Hindlimb muscle (tissue), 1 donor: Measurements from ENCODE around the gene ODF2. TPM values are rescaled to one million over a fixed set of nuclear protein-coding genes. Genes with fewer than 3 reads are reported as not detected.
A peak's percentile ranks its signal among the peaks of the same experiment; 100 is the strongest.
"Not testable (repeated sequence)": the region's sequence is repeated elsewhere in the genome, so short reads cannot be mapped to it uniquely, and the experiment has no call there.

Source experiments
- DNase-seq: peaks from one replicate; pipeline ENCODE4 v3.0.0-alpha.2; 2013
- polyA plus RNA-seq: library from polyadenylated mRNA; unstranded; fragments of 120-200 nt; gene quantifications from one replicate; pipeline ENCODE4 v1.2.1, GENCODE V29; 2013; ENCODE audit not compliant: insufficient read length

Gene ODF2
- polyA plus RNA-seq, 1 donor: 23.6 TPM

GRCh38 chr9:128485414-128485855, 29.6 kb downstream of the ODF2 start:
- DNase-seq: no peak

- DNase-seq: no peak
Observed at GRCh38 chr9:128486201-128486600, 30.4 kb downstream of the ODF2 start.

DNA sequence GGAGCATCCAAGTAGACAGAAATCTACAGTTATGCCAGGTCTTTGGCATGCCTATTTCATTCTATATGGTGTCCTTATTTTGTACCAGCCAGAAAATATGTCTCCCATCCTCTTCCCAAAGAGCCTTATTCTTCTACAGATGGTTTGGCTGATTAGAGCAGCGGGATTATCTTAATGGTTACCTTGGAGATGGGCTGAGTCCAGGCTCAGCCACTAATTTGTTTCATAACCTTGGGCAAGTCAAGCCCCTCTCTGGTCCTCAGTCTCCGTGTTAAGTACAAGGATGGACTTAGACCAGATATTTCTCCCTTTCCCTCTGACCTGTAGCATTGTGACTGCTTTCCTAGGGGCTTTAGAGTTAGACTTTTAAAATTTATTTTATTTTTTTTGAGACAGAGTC, 37.6 kb downstream of the ODF2 start:
- DNase-seq: no peak

DNA sequence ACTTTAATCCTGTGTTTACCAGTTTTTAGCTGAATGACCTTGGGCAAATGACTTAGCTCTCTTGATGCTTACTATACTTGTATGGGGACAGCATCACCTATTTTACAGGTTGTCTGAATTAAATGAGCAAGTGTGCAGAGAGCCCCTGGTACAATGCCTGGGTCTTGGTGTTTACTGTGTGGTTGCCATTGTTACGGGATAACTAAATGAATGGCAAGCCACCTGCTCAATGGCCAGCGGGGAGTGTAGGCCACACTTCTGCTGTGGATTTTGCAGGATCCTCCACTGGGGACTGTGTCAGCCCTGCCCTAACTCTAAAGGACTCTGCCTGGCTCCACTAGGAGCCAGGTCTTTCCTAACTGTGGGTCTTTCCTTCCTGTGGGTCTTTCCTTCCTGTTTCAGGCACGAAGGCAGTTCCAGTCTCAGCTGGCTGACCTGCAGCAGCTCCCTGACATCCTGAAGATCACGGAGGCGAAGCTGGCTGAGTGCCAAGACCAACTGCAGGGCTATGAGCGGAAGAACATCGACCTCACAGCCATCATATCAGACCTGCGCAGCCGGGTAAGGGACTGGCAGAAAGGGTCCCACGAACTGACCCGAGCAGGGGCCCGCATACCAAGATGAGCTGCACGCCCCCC, 38.4 kb downstream of the ODF2 start:
- DNase-seq: peak; percentile 43

DNA sequence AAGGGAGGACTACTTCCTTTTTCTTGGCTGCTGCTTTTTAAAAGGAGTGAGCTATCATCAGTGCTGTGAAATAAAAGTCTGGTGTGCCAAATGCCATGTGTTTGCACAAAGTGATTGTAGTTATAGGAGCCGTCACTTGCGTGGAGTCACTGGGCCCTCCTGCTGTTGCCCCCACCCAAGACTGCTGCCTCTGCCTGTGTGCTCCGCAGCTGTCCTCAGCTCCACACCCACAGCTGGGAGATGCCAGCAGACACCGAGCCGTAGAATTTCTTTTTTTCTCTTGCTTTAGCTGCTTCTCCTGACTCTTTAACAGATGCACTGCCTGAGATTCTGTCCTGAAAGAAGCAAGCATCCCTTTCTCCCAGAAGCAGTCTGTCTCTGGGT, 38.9 kb downstream of the ODF2 start:
- DNase-seq: no peak

- no peak for DNase-seq
Observed at GRCh38 chr9:128495296-128495695, 39.5 kb downstream of the ODF2 start.

GRCh38 chr9:128495804-128496417, 40.1 kb downstream of the ODF2 start:
- DNase-seq: no peak

DNA sequence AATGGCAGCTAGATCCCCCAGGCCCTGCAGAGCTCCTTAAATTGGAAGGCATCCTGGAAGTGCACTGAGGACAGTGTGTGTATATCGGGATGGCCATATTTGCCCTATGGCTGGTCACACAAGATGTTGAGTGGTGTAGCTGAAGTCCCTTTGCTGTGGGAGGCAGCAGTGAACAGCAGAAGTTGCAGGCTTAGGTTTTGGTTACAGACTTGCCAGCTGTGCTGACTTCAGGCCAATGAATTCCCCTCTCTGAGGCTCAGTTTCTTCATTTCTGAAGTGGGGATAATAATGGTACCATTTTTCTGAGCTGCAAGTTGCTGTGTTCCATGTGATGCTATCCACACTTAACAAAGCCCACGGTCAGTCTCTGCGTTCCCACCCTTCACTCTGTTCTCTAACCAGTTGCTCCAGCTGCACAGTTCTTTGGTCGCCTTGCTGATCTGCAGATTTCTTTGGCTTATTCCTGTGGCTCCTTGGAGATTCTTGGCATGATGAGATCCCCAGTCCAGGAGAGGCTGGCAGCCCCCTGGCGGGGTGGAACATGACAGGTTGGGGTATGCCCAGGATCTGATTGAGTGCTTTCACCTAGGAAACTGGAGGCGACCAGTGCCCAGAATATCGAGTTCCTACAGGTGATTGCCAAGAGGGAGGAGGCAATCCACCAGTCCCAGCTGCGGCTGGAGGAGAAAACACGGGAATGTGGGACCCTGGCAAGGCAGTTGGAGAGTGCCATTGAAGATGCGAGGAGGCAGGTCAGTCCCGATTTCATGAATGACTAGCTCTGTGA, 42.2 kb downstream of the ODF2 start:
- DNase-seq: no peak

DNA sequence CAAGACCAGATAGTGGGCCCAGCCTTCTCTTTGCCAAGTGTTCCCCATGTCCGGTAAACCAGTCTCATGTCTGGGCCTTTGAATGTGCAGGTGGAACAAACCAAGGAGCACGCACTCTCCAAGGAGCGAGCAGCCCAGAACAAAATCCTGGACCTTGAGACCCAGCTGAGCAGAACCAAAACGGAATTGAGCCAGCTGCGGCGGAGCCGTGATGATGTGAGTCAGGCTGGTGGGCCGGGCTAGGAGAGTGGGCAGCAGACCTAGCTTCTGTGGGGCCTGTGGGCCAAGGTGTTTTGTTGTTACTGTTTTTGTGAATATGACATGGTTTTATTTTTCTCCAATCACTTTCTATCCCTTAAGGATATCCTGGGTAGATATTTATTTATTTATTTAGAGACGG, 43.1 kb downstream of the ODF2 start:
- no peak for DNase-seq

DNA sequence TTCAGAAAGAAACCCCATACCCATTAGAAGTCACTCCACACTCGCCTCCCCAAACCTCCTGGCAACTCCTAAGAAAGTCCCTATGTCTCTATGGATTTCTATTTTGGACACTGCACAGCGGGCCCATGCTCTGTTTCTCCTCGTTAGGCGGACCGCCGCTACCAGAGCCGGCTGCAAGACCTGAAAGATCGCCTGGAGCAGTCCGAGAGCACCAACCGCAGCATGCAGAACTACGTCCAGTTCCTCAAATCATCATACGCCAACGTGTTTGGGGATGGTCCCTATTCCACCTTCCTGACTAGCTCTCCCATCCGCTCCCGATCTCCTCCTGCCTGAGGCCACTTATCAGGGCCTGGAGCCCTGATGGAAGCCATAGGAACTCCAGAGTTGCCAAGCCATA, 44.1 kb downstream of the ODF2 start:
- DNase-seq: no peak

DNA sequence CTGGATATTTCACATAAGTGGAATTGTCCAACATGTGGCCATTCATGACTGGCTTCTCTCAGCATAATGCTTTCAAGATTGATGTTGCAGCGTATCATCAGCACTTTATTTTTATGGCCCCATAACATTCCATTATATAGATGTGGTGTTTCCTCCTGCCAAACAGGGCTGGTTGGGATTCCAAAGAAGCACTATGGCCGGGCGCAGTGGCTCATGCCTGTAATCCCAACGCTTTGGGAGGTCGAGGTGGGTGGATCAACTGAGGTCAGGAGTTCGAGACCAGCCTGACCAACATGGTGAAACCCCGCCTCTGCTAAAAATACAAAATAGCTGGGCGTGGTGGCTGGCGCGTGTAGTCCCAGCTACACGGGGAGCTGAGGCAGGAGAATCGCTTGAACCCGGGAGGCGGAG, 47.6 kb downstream of the ODF2 start:
- DNase-seq: not testable (repeated sequence)

GRCh38 chr9:128503870-128504269, 48.1 kb downstream of the ODF2 start:
- DNase-seq: peak; percentile 36

DNA sequence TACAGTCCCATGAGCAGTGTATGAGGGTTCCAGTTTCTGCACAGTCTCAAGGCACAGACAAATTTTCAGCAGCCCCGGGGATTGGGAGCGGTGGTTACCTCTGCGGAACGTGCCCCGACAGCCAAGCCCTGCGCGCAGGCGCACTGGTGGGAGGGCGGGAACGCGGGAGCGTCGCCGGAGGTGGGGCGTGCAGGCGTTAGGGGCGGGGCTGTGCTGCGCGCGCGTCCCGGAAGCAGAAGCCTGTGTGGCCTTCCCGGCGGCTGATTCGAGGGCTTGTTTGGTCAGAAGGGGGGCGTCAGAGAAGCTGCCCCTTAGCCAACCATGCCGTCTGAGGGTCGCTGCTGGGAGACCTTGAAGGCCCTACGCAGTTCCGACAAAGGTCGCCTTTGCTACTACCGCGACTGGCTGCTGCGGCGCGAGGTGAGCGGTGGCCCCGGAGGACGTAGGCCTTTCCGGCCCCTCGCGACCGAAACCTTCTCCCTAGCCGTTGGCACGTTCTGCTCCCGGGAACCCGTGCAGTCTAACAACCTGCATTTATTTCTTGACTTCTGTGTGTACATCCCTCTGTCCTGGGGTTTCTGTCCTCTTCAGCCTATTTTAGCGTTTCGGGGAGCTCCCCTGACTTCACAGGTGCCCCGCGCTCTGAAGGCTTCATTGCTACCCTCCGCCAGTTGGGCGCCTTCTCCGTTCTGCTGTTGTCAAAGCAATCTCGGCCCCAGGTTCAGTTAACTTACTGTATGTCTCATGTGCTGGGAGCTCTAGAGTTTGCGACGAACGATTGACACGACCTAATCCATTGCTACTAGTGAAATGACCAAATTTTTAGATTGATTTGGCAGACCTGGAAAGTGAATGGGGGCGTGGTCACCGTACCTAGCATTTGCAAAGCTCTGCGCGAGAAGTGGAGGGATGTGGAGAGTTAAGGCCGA, 48.9 kb downstream of the ODF2 start, which contains the start of gene GLE1:
GLE1 (plus strand) TSS at position 235 of the 929 bp plus-strand sequence; CDS start at position 322, 87 bp downstream.
- DNase-seq: peak; percentile 97

GRCh38 chr9:128505414-128505765, 49.6 kb downstream of the ODF2 start:
- no peak for DNase-seq

DNA sequence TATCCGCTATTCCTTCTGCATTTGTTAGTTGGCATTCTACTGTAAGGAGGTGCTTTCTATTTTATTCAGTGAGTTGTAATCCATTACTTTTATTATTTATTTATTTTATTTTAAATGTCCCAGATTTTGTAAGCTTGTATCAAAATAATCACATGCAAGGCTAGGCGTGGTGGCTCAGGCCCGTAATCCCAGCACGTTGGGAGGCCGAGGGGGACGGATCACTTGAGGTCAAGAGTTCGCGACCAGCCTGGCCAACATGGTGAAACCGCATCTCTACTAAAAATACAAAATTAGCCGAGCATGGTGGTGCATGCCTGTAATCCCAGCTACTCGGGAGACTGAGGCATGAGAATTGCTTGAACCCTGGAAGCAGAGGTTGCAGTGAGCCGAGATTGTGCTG, 50.1 kb downstream of the ODF2 start:
- not testable (repeated sequence) for DNase-seq

GRCh38 chr9:128512820-128513219, 57.0 kb downstream of the ODF2 start:
- DNase-seq: no peak

DNA sequence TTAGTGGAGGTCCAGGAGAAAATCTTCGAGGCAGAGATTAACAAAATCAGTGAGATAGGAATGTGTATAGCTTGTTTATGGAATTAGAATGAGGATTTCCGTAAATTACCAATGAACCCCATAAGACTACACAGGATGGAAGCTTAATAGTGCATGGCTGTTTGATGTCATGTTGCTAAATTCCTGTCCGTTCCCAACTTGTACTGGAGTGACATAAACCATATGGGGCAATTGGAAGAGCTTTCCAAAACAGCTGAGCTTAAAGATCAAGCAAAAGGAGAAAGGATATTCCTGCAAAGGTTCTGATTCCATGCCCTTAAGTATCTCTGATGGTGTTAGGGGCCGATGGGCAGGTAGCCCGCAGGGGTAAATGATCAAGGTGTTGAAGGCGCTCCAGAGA, 66.2 kb downstream of the ODF2 start:
- no peak for DNase-seq

DNA sequence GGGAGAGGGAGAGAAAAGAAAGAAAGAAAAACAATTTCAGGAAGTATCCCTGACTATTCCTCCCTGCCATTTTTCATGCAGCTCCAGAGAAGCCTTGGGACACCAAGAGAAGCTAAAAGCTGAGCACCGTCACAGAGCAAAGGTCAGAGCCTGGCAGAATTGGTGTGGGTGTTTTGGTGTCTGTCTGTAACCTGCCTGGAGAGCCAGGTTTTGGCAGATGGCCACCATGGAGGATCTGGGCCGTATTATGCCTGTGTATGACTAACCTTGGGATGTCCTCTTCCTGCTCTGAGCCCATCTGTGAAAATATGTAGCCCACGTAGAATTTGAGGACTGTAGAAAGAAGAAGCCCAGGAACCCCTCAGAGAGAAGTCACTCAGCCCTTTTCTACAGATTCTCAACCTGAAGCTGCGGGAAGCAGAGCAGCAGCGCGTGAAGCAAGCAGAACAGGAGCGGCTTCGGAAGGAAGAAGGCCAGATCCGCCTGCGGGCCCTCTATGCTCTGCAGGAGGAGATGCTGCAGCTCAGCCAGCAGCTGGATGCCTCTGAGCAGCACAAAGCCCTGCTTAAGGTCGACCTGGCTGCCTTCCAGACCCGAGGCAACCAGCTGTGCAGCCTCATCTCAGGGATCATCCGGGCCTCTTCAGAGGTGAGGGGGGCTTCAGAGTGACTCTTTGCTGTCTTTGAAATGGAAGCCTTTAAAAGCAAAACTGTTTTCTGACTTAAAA, 67.6 kb downstream of the ODF2 start:
- peak; percentile 55 for DNase-seq

DNA sequence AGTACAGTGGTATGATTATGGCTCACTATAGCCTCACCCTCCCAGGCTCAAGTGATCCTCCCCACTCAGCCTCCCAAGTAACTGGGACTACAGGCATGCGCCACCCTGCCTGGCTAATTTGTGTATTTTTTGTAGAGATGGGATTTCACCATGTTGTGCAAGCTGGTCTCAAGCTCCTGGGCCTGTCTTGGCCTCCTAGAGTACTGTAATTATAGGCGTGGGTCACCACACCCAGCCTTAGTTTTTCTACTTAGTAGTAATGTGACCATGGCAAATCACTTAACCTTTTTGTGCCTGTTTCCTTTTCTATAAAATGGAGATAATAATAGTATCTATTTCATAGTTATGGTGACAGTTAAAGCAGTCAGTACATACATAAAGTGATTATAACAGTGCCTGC, 70.9 kb downstream of the ODF2 start:
- DNase-seq: no peak

DNA sequence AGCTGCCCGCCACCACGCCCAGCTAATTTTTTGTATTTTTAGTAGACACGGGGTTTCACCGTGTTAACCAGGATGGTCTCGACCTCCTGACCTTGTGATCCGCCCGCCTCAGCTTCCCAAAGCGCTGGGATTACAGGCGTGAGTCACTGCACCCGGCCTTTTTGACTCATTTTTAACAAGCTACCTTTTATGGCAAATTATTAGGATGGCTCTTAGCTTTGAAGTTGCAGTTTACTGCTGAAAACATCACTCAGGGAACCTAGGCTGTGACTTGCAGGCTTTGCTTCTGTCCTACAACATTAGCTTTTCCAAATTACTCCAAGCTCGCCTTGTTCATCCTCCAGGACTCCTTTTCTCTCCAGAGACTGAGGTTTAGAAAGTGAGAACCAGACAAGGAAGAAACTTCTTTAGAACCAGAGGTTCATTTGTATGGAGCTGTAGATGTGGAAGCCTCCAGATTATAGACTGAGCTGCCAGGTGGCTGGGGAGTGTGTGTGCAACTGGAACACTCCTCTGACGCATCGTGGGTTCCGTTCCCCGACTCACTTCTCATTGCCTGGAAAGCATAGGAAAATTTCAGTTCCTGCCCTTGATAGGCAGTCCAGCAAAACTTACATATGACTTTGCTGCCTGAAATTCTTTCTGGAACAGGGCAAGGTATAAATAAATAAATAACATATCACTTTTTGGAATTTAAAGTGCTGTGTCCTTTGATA, 72.8 kb downstream of the ODF2 start:
- no peak for DNase-seq

- no peak for DNase-seq
Observed at GRCh38 chr9:128529191-128529590, 73.4 kb downstream of the ODF2 start.
